ENCODE data around the gene SMOC2. TPM values are rescaled to one million over a fixed set of nuclear protein-coding genes. Genes with fewer than 3 reads are reported as not detected.

Gene SMOC2
- total RNA-seq, 1 experiment from 2014 or later = 2.1 TPM

- Mint-ChIP-seq H3K9me3 (no peaks in the 10 kb centered on the region; a peak in 1 of 5 replicates), H3K36me3 (ENCODE audit: insufficient read depth in 1 of 3, low read depth in 3 of 3) (peaks cover 0 to 6% (median 3%) of the 10 kb centered on the region in 3 experiments; a peak in 2 of 7 replicates), H3K4me1 (peaks cover 4 to 15% of the 10 kb centered on the region in 2 experiments; a peak in 3 of 4 replicates), H3K27me3 (ENCODE audit: low read depth) (no peaks in the 10 kb centered on the region; the same call in 1 of the 2 replicates), H3K27ac (no peak overlapping the region), H3K4me3 (no peak overlapping the region)
- Histone ChIP-seq H3K79me1 (ENCODE audit: insufficient read depth, low read depth, low read length, poor library complexity, severe bottlenecking) (no peaks in the 10 kb centered on the region), H2BK12ac (ENCODE audit: insufficient read length, low read depth, low read length) (no peak overlapping the region), H3K27me3 (ENCODE audit: insufficient read depth, low read length) (no peaks in the 10 kb centered on the region), H3K4me1 (ENCODE audit: insufficient read depth, low read length) (no peaks in the 10 kb centered on the region), H3K56ac (ENCODE audit: insufficient read length, low read depth, low read length) (no peak overlapping the region), H4K91ac (ENCODE audit: insufficient read length, low read depth, low read length) (no peak overlapping the region), H3K23ac (ENCODE audit: insufficient read length, low read depth, low read length) (no peak overlapping the region), H3K14ac (ENCODE audit: insufficient read depth, low read length) (no peak overlapping the region), H3K27ac (ENCODE audit: insufficient read length, low read depth, low read length) (no peak overlapping the region), H2AK5ac (ENCODE audit: insufficient read length, low read length) (no peak overlapping the region), H2BK5ac (ENCODE audit: insufficient read length, low read length) (no peak overlapping the region), H2BK20ac (ENCODE audit: low read depth, low read length, poor library complexity, severe bottlenecking) (no peak overlapping the region), H3K18ac (ENCODE audit: insufficient read length, low read depth, low read length) (no peak overlapping the region), H3K9me3 (ENCODE audit: control insufficient read depth, low read depth, low read length) (no peaks in the 10 kb centered on the region), H3K23me2 (ENCODE audit: insufficient read length, low read depth, low read length, poor library complexity, severe bottlenecking) (no peaks in the 10 kb centered on the region), H3T11ph (ENCODE audit: low read length) (no peak overlapping the region), H3K4ac (ENCODE audit: low read depth, low read length) (no peak overlapping the region), H4K8ac (replicated peaks; ENCODE audit: insufficient read length, low read depth, low read length) (no peak overlapping the region), H2BK15ac (ENCODE audit: low read depth, low read length) (no peak overlapping the region), H3K9ac (ENCODE audit: extremely low read depth, insufficient read length, low read length) (no peak overlapping the region), H3K4me2 (ENCODE audit: insufficient read depth, insufficient read length, low read length) (no peak overlapping the region), H2BK120ac (ENCODE audit: low read depth, low read length, poor library complexity, severe bottlenecking) (no peak overlapping the region), H4K5ac (ENCODE audit: insufficient read length, low read depth, low read length) (no peak overlapping the region), H4K20me1 (ENCODE audit: control insufficient read depth, insufficient read depth, insufficient read length) (no peaks in the 10 kb centered on the region), H2AFZ (ENCODE audit: low read length) (no peak overlapping the region), H3K79me2 (ENCODE audit: insufficient read depth, low read length) (no peaks in the 10 kb centered on the region)
- WGBS (ENCODE audit: extremely low coverage, insufficient read length, low lambda C conversion rate) = no CpG with 5 or more reads among the region's 11 CpGs
- TF ChIP-seq, protein P1, sequence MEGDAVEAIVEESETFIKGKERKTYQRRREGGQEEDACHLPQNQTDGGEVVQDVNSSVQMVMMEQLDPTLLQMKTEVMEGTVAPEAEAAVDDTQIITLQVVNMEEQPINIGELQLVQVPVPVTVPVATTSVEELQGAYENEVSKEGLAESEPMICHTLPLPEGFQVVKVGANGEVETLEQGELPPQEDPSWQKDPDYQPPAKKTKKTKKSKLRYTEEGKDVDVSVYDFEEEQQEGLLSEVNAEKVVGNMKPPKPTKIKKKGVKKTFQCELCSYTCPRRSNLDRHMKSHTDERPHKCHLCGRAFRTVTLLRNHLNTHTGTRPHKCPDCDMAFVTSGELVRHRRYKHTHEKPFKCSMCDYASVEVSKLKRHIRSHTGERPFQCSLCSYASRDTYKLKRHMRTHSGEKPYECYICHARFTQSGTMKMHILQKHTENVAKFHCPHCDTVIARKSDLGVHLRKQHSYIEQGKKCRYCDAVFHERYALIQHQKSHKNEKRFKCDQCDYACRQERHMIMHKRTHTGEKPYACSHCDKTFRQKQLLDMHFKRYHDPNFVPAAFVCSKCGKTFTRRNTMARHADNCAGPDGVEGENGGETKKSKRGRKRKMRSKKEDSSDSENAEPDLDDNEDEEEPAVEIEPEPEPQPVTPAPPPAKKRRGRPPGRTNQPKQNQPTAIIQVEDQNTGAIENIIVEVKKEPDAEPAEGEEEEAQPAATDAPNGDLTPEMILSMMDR (conservative IDR thresholded peaks at IDR 0.05) = no peak
- DNase-seq = no peak
Measured at GRCh38 chr6:168599769-168600330, 158.9 kb downstream of the SMOC2 start.
